ENCODE results near the gene SH3YL1. TPM values are rescaled to one million over a fixed set of nuclear protein-coding genes. Genes with fewer than 3 reads are reported as not detected.

SH3YL1 gene
- total RNA-seq, 1 experiment from 2014 or later, result 26.5 TPM

DNA sequence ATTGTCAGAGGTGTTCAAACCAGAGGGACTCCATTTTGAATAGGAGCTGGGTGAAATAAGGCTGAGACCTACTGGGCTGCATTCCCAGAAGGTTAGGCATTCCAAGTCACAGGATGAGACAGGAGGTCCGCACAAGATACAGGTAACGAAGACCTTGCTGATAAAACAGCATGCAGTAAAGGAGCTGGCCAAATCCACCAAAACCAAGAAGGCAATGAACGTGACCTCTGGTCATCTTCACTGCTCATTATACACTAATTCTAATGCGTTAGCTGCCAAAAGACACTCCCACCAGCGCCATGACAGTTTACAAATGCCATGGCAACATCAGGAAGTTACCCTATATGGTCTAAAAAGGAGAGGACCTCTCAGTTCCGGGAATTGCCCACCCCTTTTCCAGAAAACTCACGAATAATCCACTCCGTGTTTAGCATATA lies 10.6 kb downstream of the SH3YL1 start:
- Mint-ChIP-seq H3K36me3 (ENCODE audit: insufficient read depth in 1 of 3, low read depth in 3 of 3) (peaks cover 5 to 24% (median 13%) of the 10 kb centered on the region in 3 experiments), H3K9me3 (peaks cover 11 to 17% of the 10 kb centered on the region in 2 experiments), H3K27ac (no peak overlapping the region), H3K27me3 (ENCODE audit: low read depth) (no peaks in the 10 kb centered on the region; the same call in 1 of the 2 replicates), H3K4me3 (no peak overlapping the region), H3K4me1 (peaks cover 6 to 9% of the 10 kb centered on the region in 2 experiments; a peak in 3 of 4 replicates)
- H3K4me1 ChIP-seq (ENCODE audit: insufficient read depth, low read length), result no peaks in the 10 kb centered on the region
- no peak overlapping the region for H3K18ac ChIP-seq (ENCODE audit: insufficient read length, low read depth, low read length)
- no peak overlapping the region for H2BK20ac ChIP-seq (ENCODE audit: low read depth, low read length, poor library complexity, severe bottlenecking)
- H3K79me2 ChIP-seq (ENCODE audit: insufficient read depth, low read length), result no peaks in the 10 kb centered on the region
- no CpG with 5 or more reads among the region's 8 CpGs for WGBS (ENCODE audit: extremely low coverage, insufficient read length, low lambda C conversion rate)
- H3K56ac ChIP-seq (ENCODE audit: insufficient read length, low read depth, low read length), result no peak overlapping the region
- no peak overlapping the region for H2BK15ac ChIP-seq (ENCODE audit: low read depth, low read length)
- no peak overlapping the region for H2BK120ac ChIP-seq (ENCODE audit: low read depth, low read length, poor library complexity, severe bottlenecking)
- H2BK5ac ChIP-seq (ENCODE audit: insufficient read length, low read length), result no peak overlapping the region
- no peaks in the 10 kb centered on the region for H3K23me2 ChIP-seq (ENCODE audit: insufficient read length, low read depth, low read length, poor library complexity, severe bottlenecking)
- H4K91ac ChIP-seq (ENCODE audit: insufficient read length, low read depth, low read length), result no peak overlapping the region
- no peak overlapping the region for H3K4ac ChIP-seq (ENCODE audit: low read depth, low read length)
- no peak overlapping the region for H2AFZ ChIP-seq (ENCODE audit: low read length)
- H3K14ac ChIP-seq (ENCODE audit: insufficient read depth, low read length), result no peak overlapping the region
- no peak overlapping the region for H2BK12ac ChIP-seq (ENCODE audit: insufficient read length, low read depth, low read length)
- no peak overlapping the region for H3K27ac ChIP-seq (ENCODE audit: insufficient read length, low read depth, low read length)
- no peak overlapping the region for H4K8ac ChIP-seq (replicated peaks; ENCODE audit: insufficient read length, low read depth, low read length)
- H3K4me2 ChIP-seq (ENCODE audit: insufficient read depth, insufficient read length, low read length), result no peak overlapping the region
- no peaks in the 10 kb centered on the region for H4K20me1 ChIP-seq (ENCODE audit: control insufficient read depth, insufficient read depth, insufficient read length)
- no peaks in the 10 kb centered on the region for H3K9me3 ChIP-seq (ENCODE audit: control insufficient read depth, low read depth, low read length)
- H3K79me1 ChIP-seq (ENCODE audit: insufficient read depth, low read depth, low read length, poor library complexity, severe bottlenecking), result no peaks in the 10 kb centered on the region
- no peak for TF ChIP-seq CTCF (conservative IDR thresholded peaks at IDR 0.05)
- H2AK5ac ChIP-seq (ENCODE audit: insufficient read length, low read length), result no peak overlapping the region
- H3K27me3 ChIP-seq (ENCODE audit: insufficient read depth, low read length), result no peaks in the 10 kb centered on the region
- H3K23ac ChIP-seq (ENCODE audit: insufficient read length, low read depth, low read length), result no peak overlapping the region
- DNase-seq, result no peak
- H3T11ph ChIP-seq (ENCODE audit: low read length), result no peak overlapping the region
- no peak overlapping the region for H4K5ac ChIP-seq (ENCODE audit: insufficient read length, low read depth, low read length)
- H3K9ac ChIP-seq (ENCODE audit: extremely low read depth, insufficient read length, low read length), result no peak overlapping the region

All from H9 (cell line).